ENCODE data around the gene SLC22A1.

SLC22A1 gene

GRCh38 chr6:160101277-160102205 is 20.1 kb upstream of the SLC22A1 start:
- peaks cover 72% of the 10 kb centered on the region for H3K36me3 Mint-ChIP-seq (ENCODE audit: low read depth)
- TF ChIP-seq, protein P1, sequence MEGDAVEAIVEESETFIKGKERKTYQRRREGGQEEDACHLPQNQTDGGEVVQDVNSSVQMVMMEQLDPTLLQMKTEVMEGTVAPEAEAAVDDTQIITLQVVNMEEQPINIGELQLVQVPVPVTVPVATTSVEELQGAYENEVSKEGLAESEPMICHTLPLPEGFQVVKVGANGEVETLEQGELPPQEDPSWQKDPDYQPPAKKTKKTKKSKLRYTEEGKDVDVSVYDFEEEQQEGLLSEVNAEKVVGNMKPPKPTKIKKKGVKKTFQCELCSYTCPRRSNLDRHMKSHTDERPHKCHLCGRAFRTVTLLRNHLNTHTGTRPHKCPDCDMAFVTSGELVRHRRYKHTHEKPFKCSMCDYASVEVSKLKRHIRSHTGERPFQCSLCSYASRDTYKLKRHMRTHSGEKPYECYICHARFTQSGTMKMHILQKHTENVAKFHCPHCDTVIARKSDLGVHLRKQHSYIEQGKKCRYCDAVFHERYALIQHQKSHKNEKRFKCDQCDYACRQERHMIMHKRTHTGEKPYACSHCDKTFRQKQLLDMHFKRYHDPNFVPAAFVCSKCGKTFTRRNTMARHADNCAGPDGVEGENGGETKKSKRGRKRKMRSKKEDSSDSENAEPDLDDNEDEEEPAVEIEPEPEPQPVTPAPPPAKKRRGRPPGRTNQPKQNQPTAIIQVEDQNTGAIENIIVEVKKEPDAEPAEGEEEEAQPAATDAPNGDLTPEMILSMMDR (IDR thresholded peaks at IDR 0.05; ENCODE audit: unreplicated experiment in 3 of 3) = no peak
- peaks cover 3% of the 10 kb centered on the region for H3K27me3 Mint-ChIP-seq (ENCODE audit: low read depth)
- no peak overlapping the region for H3K27ac Mint-ChIP-seq
- peaks cover 5% of the 10 kb centered on the region for H3K4me1 Mint-ChIP-seq
- no peak overlapping the region for H3K4me3 Mint-ChIP-seq
- H3K9me3 Mint-ChIP-seq = no peaks in the 10 kb centered on the region

GRCh38 chr6:160102399-160102798 is 19.2 kb upstream of the SLC22A1 start:
- Mint-ChIP-seq H3K27me3 (ENCODE audit: low read depth) (peaks cover 3% of the 10 kb centered on the region), H3K4me3 (no peak overlapping the region), H3K9me3 (no peaks in the 10 kb centered on the region), H3K27ac (no peak overlapping the region), H3K4me1 (peaks cover 5% of the 10 kb centered on the region), H3K36me3 (ENCODE audit: low read depth) (peaks cover 69% of the 10 kb centered on the region)
- TF ChIP-seq, protein P1 (IDR thresholded peaks at IDR 0.05; ENCODE audit: unreplicated experiment in 3 of 3) = no peak

GRCh38 chr6:160102956-160103824 is 18.4 kb upstream of the SLC22A1 start:
- Mint-ChIP-seq H3K4me3 (no peak overlapping the region), H3K27ac (no peak overlapping the region)

DNA sequence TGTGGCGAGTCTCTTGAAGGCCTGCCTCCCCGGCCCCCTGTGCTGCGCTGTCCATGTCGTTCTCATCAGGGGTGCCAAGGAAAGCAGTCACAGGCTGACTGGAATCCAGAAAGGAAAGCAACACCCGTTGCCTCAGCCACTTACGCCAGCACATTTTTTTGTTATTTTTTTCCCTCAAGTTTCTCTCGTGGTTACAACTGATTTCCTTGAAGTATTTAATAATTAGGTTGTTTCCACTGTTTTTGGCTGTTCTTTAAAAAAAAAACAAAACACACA is 17.9 kb upstream of the SLC22A1 start:
- H3K27ac Mint-ChIP-seq = no peak overlapping the region

More at GRCh38 chr6:160102956-160103824, 18.4 kb upstream of the SLC22A1 start:
- Mint-ChIP-seq H3K36me3 (ENCODE audit: low read depth) (peaks cover 69% of the 10 kb centered on the region), H3K9me3 (no peaks in the 10 kb centered on the region), H3K27me3 (ENCODE audit: low read depth) (peaks cover 3% of the 10 kb centered on the region), H3K4me1 (peaks cover 5% of the 10 kb centered on the region)
- TF ChIP-seq, protein P1 (IDR thresholded peaks at IDR 0.05; ENCODE audit: unreplicated experiment in 3 of 3) = peak in 2 of 3 experiments; percentile 20 to 29

GRCh38 chr6:160104821-160105517 is 16.6 kb upstream of the SLC22A1 start:
- Mint-ChIP-seq H3K36me3 (ENCODE audit: low read depth) (peaks cover 63% of the 10 kb centered on the region), H3K4me3 (no peak overlapping the region), H3K27ac (no peak overlapping the region), H3K27me3 (ENCODE audit: low read depth) (peaks cover 3% of the 10 kb centered on the region), H3K9me3 (no peaks in the 10 kb centered on the region), H3K4me1 (peaks cover 3% of the 10 kb centered on the region)
- TF ChIP-seq, protein P1 (IDR thresholded peaks at IDR 0.05; ENCODE audit: unreplicated experiment in 3 of 3) = no peak

More for the DNA sequence above, 17.9 kb upstream of the SLC22A1 start:
- TF ChIP-seq, protein P1 (IDR thresholded peaks at IDR 0.05; ENCODE audit: unreplicated experiment in 3 of 3) = no peak
- H3K9me3 Mint-ChIP-seq = no peaks in the 10 kb centered on the region
- peaks cover 3% of the 10 kb centered on the region for H3K27me3 Mint-ChIP-seq (ENCODE audit: low read depth)
- peaks cover 5% of the 10 kb centered on the region for H3K4me1 Mint-ChIP-seq
- H3K36me3 Mint-ChIP-seq (ENCODE audit: low read depth) = peaks cover 69% of the 10 kb centered on the region
- no peak overlapping the region for H3K4me3 Mint-ChIP-seq
